HG03108 (cell line): Measurements from ENCODE around the gene FGGY.
"Not testable (repeated sequence)": the region's sequence is repeated elsewhere in the genome, so short reads cannot be mapped to it uniquely, and the experiment has no call there.

ENCODE experiments used
- ATAC-seq: cut with Tn5 transposase; IDR thresholded peaks from one replicate; pipeline ENCODE4 v1.9.1; 2021; ENCODE audit warnings: moderate library complexity; ENCODE audit not compliant: unreplicated experiment

The FGGY gene, protein sequence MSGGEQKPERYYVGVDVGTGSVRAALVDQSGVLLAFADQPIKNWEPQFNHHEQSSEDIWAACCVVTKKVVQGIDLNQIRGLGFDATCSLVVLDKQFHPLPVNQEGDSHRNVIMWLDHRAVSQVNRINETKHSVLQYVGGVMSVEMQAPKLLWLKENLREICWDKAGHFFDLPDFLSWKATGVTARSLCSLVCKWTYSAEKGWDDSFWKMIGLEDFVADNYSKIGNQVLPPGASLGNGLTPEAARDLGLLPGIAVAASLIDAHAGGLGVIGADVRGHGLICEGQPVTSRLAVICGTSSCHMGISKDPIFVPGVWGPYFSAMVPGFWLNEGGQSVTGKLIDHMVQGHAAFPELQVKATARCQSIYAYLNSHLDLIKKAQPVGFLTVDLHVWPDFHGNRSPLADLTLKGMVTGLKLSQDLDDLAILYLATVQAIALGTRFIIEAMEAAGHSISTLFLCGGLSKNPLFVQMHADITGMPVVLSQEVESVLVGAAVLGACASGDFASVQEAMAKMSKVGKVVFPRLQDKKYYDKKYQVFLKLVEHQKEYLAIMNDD

DNA sequence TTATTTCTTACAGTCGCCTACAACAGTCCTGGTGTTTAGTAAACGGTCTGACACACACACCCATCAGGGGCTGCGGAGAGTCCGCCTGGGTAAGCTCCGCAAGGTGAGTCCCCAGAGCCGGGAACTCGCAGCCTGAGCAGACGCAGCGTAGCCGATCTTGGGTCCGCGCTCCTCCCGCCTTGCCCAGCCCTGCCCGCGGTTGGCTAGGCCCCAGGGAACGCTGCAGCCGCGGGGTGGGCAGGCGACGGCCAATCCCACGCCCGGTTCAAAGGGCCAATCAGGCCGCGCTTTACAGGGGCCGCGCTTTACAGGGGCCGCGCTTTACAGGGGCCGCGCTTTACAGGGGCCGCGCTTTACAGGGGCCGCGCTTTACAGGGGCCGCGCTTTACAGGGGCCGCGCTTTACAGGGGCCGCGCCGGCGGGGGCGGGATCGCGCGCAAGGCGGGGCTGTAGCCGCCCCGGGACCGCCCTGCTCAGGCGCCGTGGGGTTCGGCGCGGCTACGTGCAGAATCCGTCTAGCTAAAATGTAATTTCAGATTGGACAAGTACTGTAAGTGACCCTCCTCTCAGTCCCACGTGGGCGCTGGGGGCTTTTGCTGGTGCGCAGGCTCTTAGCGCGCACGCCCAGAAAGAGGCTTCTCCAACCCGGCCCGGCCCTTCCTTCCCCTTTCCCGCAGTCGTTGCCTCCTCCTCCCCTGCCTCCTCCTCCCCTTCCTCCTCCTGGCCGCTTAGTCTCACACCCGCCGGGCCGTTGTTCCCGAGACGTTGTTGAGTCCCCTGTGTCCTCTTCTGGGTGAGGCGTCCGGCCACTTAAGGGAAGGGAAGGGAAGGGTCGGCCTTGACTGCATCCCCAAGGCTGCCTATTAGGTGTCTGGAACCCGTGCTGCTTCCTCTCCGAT lies at the start of gene FGGY:
Gene FGGY (plus strand): TSS at position 737 of the 899 bp plus-strand sequence. CDS start 24,456 bp downstream, outside the sequence.
- ATAC-seq = peak; percentile 88

DNA sequence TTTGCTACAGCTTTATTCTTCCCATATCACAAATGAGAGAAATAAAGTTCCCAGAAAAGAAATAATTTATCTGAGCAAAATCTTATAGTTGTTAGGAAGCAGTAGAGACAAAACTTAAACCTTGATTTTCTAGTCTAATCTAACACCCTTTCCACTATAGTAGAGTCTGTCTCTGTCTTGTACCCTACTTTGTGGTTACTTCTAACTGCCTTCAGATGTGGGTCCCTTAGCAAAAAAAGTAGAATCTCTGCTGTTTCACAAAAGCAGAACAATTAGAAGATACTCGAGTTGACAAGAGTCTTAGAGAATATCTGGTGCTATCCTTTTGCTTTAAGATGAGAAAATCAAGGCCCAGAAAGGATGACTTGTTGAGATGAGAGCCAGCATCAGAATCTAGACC lies 48.1 kb upstream of the FGGY start:
- no peak for ATAC-seq

DNA sequence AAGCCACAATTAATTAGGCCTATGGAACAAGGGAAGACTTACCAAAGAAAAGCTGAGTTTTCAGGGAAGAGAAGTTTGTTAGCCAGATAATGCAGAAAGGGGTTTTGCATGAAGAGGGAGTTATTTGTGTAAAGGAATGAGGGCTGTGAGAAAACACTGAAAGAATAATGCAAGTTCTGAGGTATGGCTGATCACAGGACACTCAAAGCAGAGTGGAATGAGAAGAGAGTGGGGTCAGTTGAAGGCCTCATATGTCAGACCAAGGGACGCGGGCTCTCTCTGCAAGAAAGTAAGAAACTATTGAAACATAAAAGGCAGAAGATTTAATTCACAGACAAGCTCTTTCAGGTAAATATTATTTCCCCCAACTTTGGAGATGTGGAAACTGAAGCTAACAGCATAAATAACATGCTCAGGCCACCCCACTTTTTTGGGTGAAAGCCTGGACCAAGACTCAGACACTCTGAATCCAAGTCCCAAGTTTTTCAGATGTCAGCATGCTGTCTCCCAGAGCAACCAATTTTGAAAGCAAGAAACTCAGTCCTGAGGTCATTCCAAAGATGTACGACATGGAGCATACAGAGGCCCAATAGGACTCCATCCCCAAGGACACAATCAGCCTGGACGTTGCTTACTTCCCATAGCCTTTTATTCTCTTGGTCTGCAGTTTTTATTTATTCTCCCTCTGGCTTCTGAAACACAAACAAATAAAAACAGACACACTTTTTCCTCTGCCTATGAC lies 47.3 kb upstream of the FGGY start:
- no peak for ATAC-seq

DNA sequence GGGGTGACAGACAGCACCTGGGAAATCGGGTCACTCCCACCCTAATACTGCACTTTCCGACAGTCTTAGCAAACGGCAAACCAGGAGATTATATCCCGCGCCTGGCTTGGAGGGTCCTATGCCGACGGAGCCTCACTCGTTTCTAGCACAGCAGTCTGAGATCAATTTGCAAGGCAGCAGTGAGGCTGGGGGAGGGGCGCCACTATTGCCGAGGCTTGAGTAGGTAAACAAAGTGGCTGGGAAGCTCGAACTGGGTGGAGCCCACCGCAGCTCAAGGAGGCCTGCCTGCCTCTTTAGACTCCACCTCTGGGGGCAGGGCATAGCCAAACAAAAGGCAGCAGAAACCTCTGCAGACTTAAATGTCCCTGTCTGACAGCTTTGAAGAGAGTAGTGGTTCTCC lies 45.8 kb upstream of the FGGY start:
- not testable (repeated sequence) for ATAC-seq

DNA sequence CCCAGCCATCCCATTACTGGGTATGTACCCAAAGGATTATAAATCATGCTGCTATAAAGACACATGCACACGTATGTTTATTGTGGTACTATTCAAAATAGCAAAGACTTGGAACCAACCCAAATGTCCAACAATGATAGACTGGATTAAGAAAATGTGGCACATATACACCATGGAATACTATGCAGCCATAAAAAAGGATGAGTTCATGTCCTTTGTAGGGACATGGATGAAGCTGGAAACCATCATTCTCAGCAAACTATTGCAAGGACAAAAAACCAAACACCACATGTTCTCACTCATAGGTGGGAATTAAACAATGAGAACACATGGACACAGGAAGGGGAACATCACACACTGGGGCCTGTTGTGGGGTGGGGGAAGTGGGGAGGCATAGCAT lies 40.5 kb upstream of the FGGY start:
- ATAC-seq = not testable (repeated sequence)

DNA sequence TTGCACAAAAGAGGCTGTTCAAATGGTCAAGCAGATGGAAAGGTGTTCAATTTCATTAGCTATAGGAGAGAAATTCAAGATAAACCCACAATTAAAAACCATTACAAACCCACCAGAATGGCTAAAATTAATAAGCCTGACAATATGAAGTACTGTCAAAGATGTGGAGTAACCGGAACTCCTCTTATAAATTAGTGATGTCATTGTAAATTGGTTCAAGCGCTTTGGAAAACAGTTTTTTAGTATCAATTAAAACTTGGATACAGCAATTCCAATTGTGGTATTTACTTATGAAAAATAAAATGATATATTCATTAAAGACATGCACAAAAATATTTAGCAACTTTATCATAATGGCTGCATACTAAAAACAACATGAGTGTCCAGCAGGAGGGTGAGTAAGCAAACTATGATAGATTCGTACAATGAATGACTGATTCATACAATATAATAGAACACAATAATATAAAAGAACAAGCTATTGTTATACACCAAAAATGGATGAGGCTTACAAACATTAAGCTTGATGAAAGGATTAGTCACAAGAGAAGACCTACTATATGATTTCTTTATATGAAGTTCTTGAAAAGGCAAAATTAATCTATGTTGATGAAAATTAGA lies 38.4 kb upstream of the FGGY start:
- ATAC-seq = no peak

DNA sequence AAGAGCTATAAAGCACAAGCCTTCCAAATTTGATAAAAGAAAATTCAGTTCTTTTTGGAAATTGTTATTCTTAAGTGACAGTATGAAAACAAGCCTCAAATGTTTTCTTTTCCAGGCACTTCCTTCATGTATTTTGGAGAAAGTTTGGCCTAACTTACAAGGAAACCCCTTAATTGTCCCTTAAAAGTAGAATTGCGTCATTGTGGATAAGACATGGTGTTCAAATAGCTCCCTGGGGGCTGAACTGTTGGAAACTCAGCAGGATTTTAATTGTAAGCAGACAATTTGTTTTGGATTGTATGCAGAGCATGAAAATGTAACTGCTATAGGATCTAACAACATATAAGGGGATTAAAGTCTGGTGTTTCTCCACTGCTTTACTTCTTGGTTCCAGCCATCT lies 35.4 kb upstream of the FGGY start:
- no peak for ATAC-seq

DNA sequence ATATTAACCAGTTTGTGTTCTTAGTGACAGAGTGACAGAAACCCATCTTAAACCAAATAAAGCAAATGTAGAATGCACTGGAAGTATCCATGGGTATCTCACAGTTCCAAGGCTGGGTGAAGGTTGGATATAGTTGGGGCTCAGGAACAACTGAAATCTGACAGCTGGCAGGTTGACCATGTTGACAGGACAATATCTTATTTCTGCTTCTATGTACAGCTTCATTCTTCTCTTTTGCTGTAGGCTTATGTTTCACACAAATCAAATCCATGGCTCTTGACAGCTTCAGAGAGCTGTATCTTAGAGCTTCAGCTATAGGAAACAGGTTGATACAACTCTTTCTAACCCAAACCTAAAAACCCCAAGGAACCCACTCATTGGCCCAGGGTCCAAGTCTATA lies 34.3 kb upstream of the FGGY start:
- no peak for ATAC-seq

DNA sequence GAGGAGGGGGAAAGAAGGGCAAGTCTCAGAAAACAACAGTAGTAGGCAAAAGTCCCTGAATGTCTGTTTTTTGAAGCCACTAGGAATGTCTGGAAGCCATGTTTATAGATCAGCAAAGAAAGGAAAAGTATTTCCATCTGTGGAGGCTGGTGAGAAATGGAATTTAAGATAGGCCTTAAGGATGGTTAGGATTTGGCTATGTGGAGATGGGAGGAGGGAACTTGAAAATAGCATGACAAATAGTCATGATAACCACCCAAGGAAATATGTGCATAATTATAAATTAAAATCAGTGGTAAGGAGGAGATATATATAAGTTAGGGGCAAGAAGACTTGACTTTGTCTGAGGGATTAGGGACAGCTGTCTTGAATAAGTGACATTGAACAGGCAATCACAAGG lies 33.8 kb upstream of the FGGY start:
- ATAC-seq = no peak

DNA sequence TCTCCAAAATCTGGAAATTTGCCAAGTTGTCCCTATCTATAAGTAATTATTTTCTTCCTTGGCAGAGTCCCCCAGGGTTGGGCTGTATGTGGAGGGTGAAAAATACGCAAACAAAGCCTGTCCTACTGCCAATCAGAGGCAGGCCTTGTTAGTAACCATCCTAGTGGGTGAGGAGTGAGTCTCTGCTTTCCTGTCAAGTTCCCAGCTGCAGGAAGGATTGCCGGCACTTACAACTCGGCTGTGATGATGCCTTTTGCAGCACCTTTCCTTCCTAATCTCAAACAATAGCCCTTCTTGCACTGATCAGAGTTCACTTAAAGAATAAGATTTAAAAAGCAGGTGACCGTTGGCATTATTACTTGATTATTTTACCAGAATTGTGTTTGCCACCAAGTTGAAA lies 31.3 kb upstream of the FGGY start:
- ATAC-seq = no peak

DNA sequence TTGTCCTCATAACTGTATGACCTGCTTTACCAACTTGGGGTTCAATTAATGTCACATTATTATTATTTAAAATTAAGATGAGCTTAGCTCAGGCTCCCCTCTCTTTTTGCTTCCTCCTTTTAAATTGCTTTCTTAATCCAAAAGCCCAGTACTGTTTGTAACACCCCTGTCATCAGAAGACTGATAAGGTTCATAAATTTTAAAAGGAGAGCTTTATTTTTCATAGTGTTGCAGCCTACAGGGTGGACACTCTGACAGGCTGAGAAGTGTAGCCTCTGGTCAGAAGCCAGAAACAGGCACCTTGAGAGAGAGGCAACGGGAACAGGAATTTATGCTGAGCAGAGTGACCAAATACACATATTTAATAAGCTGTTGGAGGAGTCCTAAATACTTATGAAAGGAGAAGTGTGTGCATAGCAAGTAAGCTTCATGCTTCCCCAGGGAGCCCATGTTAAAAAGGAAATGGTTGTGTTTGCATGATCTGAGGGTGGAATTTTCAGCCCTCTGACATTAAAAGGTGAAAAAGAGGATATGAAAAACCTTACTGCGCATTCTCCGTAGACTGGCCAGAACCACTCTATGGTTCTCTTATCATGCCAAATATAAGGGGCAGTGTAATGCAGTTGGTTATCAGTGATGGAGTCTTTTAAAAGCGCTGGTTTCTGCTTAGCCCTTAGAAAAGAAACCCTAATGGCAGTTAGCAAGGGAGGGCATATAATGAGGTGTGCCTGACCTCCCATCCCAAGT lies 30.5 kb upstream of the FGGY start:
- peak; percentile 95 for ATAC-seq

DNA sequence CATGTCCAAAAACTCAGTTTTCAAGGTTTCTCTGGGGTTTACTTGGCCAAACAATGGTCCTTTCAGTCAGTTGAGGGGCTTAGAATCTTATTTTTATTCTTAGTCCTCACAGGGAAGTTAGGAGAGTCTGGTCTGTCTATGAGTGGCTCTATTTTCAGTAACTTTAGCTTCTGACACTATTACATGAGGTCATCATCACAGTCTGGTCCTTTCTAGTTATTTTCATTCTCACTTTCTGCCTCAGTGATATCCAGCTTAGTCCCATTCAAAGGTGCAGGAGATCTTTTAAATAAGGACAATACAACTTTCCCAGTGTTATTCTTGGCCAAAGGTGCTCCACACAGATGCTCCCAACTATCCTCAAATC lies 30.0 kb upstream of the FGGY start:
- ATAC-seq = peak; percentile 32

DNA sequence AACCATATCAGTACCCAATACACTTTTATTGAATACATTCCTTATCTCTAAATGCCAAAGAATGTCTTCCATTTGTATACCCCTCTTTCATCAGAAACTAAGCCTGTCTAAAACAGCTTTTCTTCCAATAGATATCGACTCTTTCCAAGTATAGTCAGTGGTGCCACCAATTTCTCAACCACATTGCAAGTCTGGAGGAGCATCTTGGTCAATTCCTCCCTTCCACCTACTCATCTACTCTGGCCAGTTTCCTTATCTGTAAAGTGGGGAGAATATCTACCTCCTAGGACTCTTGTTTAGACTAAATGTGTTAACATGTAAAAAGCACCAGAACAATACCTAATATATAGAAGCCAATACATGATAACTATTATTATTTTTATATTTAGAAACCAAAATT lies 28.5 kb upstream of the FGGY start:
- no peak for ATAC-seq

DNA sequence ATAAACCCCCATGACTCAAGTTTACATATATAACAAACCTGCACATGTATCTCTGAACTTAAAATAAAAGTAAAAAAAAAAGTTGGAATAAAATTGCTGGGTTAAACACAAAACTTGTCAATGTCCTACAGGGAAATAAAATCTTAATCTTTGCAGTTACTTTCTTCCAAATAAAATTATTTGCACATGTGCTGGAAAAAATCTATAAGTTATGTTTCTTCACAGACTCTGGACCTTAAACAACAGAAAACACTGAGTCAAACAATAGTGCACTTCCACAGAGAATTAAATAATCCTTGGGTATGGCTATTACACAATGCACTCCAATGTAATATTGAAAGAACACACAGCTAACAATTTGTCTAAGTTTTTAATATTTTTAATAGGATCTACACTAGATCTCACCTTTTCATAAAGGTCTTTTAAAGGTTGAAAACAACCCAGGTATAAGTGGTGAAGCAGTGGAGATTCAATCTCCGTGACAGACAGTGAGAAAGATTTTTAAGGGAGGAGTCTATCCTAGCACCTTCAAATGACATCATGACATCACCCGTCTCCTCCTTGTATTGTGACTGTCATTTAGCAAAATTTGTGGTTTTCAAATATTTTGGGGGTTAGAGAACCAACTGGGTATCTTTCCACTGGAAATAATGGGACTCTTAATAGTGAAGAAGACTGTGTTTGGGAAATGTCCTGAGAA lies 25.2 kb upstream of the FGGY start:
- no peak for ATAC-seq

DNA sequence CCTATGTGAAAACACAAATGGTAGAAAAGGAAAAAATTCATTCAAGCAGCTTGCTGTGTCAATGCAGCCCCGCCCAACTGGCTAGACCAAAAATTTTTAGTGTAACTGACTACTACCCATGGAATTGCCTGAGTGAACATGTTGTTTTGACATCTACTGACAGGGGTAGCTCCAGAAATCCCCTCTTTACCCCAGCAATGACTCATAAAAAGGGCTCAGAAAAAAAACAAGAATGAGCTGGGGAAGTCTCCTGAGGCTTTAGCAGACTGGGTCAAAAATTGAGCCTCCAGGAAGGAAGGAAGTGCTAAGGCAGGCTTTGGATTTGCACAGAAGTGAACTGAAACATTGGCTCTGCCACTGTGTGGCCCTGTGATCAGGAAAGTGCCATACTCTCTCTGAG lies 24.4 kb upstream of the FGGY start:
- ATAC-seq = peak; percentile 65

DNA sequence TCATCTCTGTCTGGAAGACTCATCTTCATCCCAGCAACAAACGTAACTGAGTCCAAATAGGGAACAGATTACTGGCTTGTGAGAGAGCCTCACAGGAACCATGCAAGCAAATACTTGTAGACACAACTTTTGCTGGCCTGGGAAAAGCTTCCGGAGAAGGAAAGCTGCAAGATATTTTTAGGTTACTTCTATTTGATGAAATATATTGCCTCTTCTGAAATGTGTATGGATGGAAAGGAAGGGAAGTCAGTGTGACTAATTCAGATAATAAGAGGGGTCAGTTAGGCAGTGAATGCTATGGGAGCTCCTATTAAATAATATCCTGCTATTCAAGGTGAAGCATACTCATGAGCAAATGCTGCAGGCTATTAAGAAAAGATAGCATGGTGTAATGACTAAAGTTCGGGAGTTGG lies 20.4 kb upstream of the FGGY start:
- ATAC-seq = no peak

DNA sequence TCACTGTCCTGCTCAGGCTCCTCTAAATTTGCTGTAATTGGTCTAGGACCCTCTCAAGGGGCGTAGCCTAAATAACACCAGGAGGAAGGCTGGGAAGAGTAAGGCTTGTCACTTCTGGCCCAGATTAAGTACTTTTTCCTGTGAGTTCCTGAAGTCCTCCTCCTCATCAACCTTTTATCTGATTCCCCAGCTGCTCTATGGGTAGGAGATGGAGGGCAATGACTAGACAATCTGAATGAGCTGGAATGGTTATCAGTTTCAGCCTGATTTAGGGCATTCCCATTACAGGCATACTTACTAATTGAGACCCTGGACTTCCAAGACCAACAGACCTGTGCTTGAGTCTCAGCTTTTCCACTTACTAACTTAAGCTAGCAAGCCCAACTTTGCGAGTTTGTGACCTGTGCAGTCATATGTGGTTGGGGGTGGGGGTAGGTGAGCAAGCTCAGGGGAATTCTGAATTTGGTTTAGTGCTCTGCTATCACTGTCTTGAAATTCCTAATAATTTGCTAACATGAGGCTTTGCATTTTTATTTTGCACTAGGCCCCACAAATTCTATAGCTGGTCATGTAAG lies 18.0 kb upstream of the FGGY start:
- no peak for ATAC-seq

DNA sequence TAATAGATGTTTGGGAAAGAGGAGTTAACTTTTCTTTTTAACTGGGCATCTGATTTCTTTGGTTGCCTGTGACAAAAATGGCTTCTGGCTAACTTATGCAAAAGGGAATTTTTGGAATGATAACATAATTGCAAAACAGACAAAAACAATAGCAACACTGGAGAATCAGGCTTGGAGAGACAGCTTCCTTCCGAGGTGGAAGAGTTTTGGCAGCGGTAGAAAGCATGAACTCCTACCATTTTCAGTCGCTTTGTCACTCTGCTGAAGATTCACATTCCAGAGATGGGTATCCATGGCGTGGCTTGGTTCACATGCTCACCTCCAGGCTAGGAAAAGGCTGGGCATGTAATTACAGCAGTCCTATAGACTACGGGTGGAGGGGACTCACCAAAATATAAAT lies 17.2 kb upstream of the FGGY start:
- ATAC-seq = no peak

DNA sequence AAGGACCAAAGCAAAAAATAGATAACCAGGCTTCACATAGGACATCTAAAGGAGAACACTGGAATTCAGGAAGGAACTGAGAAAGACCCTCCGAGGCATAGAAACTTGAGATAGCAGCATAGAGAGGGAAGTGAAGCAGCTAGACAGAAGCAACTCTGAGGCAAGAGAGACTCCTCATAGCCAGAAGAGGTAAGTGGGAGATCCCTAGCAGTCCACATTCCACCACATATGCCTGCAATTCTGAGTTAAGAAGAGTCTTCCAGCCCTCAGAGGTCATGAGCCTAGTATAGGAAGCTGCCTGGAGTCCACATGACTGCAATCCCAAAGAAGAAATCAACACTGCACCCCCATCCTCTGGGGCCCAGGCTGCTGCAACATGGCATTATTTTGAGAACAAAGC lies 13.9 kb upstream of the FGGY start:
- ATAC-seq = no peak
